GM19043 (cell line): Measurements from ENCODE around the gene CAPN13.

Experiments
- ATAC-seq: cut with Tn5 transposase; IDR thresholded peaks from one replicate; pipeline ENCODE4 v1.9.1; 2021; ENCODE audit warnings: low read depth; ENCODE audit not compliant: unreplicated experiment

The CAPN13 gene

GRCh38 chr2:30789670-30790210 is 17.5 kb downstream of the CAPN13 start:
- no peak for ATAC-seq

- no peak for ATAC-seq
Measured at GRCh38 chr2:30786923-30787685, 20.1 kb downstream of the CAPN13 start.

- no peak for ATAC-seq
Measured at GRCh38 chr2:30784682-30785081, 22.6 kb downstream of the CAPN13 start.

- no peak for ATAC-seq
Measured at GRCh38 chr2:30781961-30782533, 25.2 kb downstream of the CAPN13 start.

- no peak for ATAC-seq
Measured at GRCh38 chr2:30781451-30781850, 25.8 kb downstream of the CAPN13 start.

GRCh38 chr2:30780776-30781330 is 26.4 kb downstream of the CAPN13 start:
- no peak for ATAC-seq

GRCh38 chr2:30778611-30779010 is 28.6 kb downstream of the CAPN13 start:
- ATAC-seq: no peak

- ATAC-seq: no peak
Measured at GRCh38 chr2:30777661-30778505, 29.4 kb downstream of the CAPN13 start.

- ATAC-seq: no peak
Measured at GRCh38 chr2:30776831-30777635, 30.2 kb downstream of the CAPN13 start.

- ATAC-seq: no peak
Measured at GRCh38 chr2:30775833-30776232, 31.4 kb downstream of the CAPN13 start.

- ATAC-seq: no peak
Measured at GRCh38 chr2:30772021-30772705, 35.1 kb downstream of the CAPN13 start.

GRCh38 chr2:30770816-30771576 is 36.2 kb downstream of the CAPN13 start:
- no peak for ATAC-seq

- ATAC-seq: no peak
Measured at GRCh38 chr2:30769891-30770462, 37.3 kb downstream of the CAPN13 start.

GRCh38 chr2:30769481-30769780 is 37.8 kb downstream of the CAPN13 start:
- ATAC-seq: no peak

GRCh38 chr2:30768708-30769480 is 38.4 kb downstream of the CAPN13 start:
- no peak for ATAC-seq

GRCh38 chr2:30768036-30768686 is 39.1 kb downstream of the CAPN13 start:
- ATAC-seq: no peak

GRCh38 chr2:30766666-30767065 is 40.6 kb downstream of the CAPN13 start:
- no peak for ATAC-seq
